SW 1271 (cell line): ENCODE measurements around the gene GALR3.

Experiments used
- DNase-seq, 2 experiments: peaks; one replicate each; lab custom pipeline; 2025; lab: John Stamatoyannopoulos, UW

Gene GALR3

GRCh38 chr22:37803195-37803638 lies 20.0 kb upstream of the GALR3 start:
- no peak for DNase-seq

- no peak for DNase-seq
Observed at GRCh38 chr22:37803639-37804351, 19.4 kb upstream of the GALR3 start.

- no peak for DNase-seq
Observed at GRCh38 chr22:37804352-37804880, 18.8 kb upstream of the GALR3 start.

- DNase-seq: peak; percentile 25 to 77
Observed at GRCh38 chr22:37804881-37805809, 18.0 kb upstream of the GALR3 start.

GRCh38 chr22:37805810-37806277 lies 17.3 kb upstream of the GALR3 start:
- DNase-seq: no peak

- no peak for DNase-seq
Observed at GRCh38 chr22:37806409-37807333, 16.5 kb upstream of the GALR3 start.

GRCh38 chr22:37807410-37808293 lies 15.5 kb upstream of the GALR3 start, which contains the start of gene GCAT:
TSS of gene GCAT (plus strand) at chr22:37807934. CDS start at chr22:37807968, 34 bp downstream.
- DNase-seq: peak; percentile 62 to 92

GRCh38 chr22:37808294-37808657 lies 14.9 kb upstream of the GALR3 start:
- DNase-seq: no peak

- no peak for DNase-seq
Observed at GRCh38 chr22:37809672-37810333, 13.4 kb upstream of the GALR3 start.

- DNase-seq: no peak
Observed at GRCh38 chr22:37811867-37812266, 11.3 kb upstream of the GALR3 start.

- DNase-seq: no peak
Observed at GRCh38 chr22:37812869-37813678, 10.1 kb upstream of the GALR3 start.

GRCh38 chr22:37815593-37815992 lies 7.6 kb upstream of the GALR3 start:
- DNase-seq: no peak

- DNase-seq: no peak
Observed at GRCh38 chr22:37816543-37817180, 6.5 kb upstream of the GALR3 start.

GRCh38 chr22:37817705-37818408 lies 5.3 kb upstream of the GALR3 start:
- peak in 1 of 2 experiments; percentile 68 for DNase-seq

- no peak for DNase-seq
Observed at GRCh38 chr22:37818409-37819104, 4.6 kb upstream of the GALR3 start.

GRCh38 chr22:37819105-37819433 lies 4.1 kb upstream of the GALR3 start:
- DNase-seq: no peak

GRCh38 chr22:37820350-37820749 lies 2.8 kb upstream of the GALR3 start:
- DNase-seq: no peak
